Measurements from ENCODE around the gene MINDY4B.

MINDY4B gene

GRCh38 chr3:150844484-150844883 lies 60.8 kb downstream of the MINDY4B start:
- Mint-ChIP-seq H3K9me3 (no peaks in the 10 kb centered on the region), H3K36me3 (ENCODE audit: low read depth) (no peaks in the 10 kb centered on the region), H3K4me3 (no peak overlapping the region), H3K4me1 (ENCODE audit: low read depth) (no peaks in the 10 kb centered on the region), H3K27me3 (peaks cover 12% of the 10 kb centered on the region), H3K27ac (no peak overlapping the region)

GRCh38 chr3:150843241-150843640 lies 62.0 kb downstream of the MINDY4B start:
- H3K27ac Mint-ChIP-seq: no peak overlapping the region
- no peaks in the 10 kb centered on the region for H3K4me1 Mint-ChIP-seq (ENCODE audit: low read depth)
- no peak overlapping the region for H3K4me3 Mint-ChIP-seq
- peaks cover 12% of the 10 kb centered on the region for H3K27me3 Mint-ChIP-seq
- no peaks in the 10 kb centered on the region for H3K9me3 Mint-ChIP-seq
- no peaks in the 10 kb centered on the region for H3K36me3 Mint-ChIP-seq (ENCODE audit: low read depth)

GRCh38 chr3:150840802-150841515 lies 64.3 kb downstream of the MINDY4B start:
- no peaks in the 10 kb centered on the region for H3K9me3 Mint-ChIP-seq
- H3K27ac Mint-ChIP-seq: no peak overlapping the region
- H3K27me3 Mint-ChIP-seq: peaks cover 12% of the 10 kb centered on the region
- H3K36me3 Mint-ChIP-seq (ENCODE audit: low read depth): no peaks in the 10 kb centered on the region
- no peak overlapping the region for H3K4me3 Mint-ChIP-seq
- no peaks in the 10 kb centered on the region for H3K4me1 Mint-ChIP-seq (ENCODE audit: low read depth)

- H3K27me3 Mint-ChIP-seq: peaks cover 15% of the 10 kb centered on the region
- no peaks in the 10 kb centered on the region for H3K4me1 Mint-ChIP-seq (ENCODE audit: low read depth)
- H3K36me3 Mint-ChIP-seq (ENCODE audit: low read depth): no peaks in the 10 kb centered on the region
- no peak overlapping the region for H3K4me3 Mint-ChIP-seq
- peaks cover 1% of the 10 kb centered on the region for H3K9me3 Mint-ChIP-seq
- no peak overlapping the region for H3K27ac Mint-ChIP-seq
Measured at GRCh38 chr3:150830745-150831144, 74.5 kb downstream of the MINDY4B start.

DNA sequence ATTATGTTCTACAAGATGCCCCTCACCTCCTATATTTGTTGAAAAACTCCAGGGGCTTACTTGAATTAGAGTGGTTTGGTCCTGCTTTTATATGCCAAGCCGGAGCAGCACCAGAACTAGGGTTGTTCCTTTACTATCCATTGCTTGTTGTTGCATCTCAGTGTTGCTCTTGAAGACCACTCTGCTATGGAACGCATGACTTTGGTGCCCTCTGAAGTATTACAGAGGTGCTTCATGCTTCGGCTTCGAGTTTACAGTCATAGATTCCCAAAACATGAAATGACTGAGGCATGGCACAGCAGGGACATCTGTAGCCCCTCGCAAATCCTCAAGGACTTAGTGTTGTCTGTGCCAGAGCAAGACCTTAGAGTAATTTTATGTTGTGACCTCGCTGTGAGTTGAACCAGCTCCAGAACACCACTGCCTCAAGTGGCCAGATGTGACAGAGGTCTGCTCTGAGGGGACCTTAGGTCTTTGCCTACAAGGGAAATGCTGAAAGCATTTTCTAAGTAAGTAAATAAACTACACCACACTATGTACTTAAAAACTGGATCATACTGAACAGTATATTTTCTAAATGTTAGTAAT lies 75.1 kb downstream of the MINDY4B start:
- Mint-ChIP-seq H3K4me1 (ENCODE audit: low read depth) (no peaks in the 10 kb centered on the region), H3K9me3 (no peaks in the 10 kb centered on the region), H3K36me3 (ENCODE audit: low read depth) (no peaks in the 10 kb centered on the region), H3K27me3 (peaks cover 13% of the 10 kb centered on the region), H3K4me3 (no peak overlapping the region), H3K27ac (no peak overlapping the region)

DNA sequence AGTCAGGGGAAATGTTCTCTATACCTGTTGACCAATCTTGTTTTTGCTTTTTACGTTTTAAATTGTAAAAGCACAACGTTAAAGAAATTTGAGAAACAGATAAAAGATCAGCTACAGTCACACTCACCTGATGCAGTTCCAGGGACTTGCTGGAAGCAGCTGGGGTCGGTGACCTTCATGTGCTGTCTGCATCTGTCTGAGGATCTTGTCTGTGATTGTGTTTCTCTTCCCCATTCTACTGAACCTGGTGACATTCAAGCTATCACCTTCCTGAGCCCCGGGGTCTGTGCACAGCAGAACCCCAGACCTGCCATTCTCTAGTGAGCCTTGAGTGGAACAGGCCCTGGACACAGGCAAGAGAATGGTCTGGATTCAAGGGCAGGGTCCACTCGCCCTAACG lies 75.8 kb downstream of the MINDY4B start:
- Mint-ChIP-seq H3K9me3 (no peaks in the 10 kb centered on the region), H3K27me3 (peaks cover 13% of the 10 kb centered on the region), H3K36me3 (ENCODE audit: low read depth) (no peaks in the 10 kb centered on the region), H3K27ac (no peak overlapping the region), H3K4me3 (no peak overlapping the region), H3K4me1 (ENCODE audit: low read depth) (no peaks in the 10 kb centered on the region)

- H3K27ac Mint-ChIP-seq: no peak overlapping the region
- no peak overlapping the region for H3K4me3 Mint-ChIP-seq
- H3K36me3 Mint-ChIP-seq (ENCODE audit: low read depth): no peaks in the 10 kb centered on the region
- no peaks in the 10 kb centered on the region for H3K4me1 Mint-ChIP-seq (ENCODE audit: low read depth)
- peaks cover 13% of the 10 kb centered on the region for H3K27me3 Mint-ChIP-seq
- H3K9me3 Mint-ChIP-seq: no peaks in the 10 kb centered on the region
Measured at GRCh38 chr3:150828997-150829396, 76.2 kb downstream of the MINDY4B start.

DNA sequence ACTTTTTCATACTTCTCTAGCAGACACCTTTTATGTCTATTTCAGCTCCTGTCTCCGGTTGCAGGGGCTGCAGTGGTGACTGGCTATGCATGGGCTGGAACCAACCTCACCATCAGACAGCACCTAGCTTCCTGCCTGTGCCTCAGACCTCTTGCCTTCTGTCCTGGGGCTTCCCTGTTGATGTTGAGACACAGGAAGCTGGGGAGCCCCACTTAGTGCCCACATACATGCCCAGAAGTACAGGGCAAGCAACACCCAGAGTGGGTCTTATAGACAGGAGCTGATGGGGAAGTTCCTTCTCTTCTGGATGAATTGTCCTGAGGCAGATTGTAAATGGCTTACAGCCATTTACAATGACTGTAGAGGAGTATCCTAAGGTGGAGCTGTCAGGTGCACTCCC lies 77.0 kb downstream of the MINDY4B start:
- Mint-ChIP-seq H3K4me1 (ENCODE audit: low read depth) (no peaks in the 10 kb centered on the region), H3K27me3 (peaks cover 19% of the 10 kb centered on the region), H3K36me3 (ENCODE audit: low read depth) (no peaks in the 10 kb centered on the region), H3K4me3 (no peak overlapping the region), H3K27ac (no peak overlapping the region), H3K9me3 (no peaks in the 10 kb centered on the region)

GRCh38 chr3:150826466-150827282 lies 78.6 kb downstream of the MINDY4B start:
- Mint-ChIP-seq H3K9me3 (no peaks in the 10 kb centered on the region), H3K4me3 (no peak overlapping the region), H3K4me1 (ENCODE audit: low read depth) (no peaks in the 10 kb centered on the region), H3K27me3 (peaks cover 19% of the 10 kb centered on the region), H3K27ac (no peak overlapping the region), H3K36me3 (ENCODE audit: low read depth) (no peaks in the 10 kb centered on the region)

DNA sequence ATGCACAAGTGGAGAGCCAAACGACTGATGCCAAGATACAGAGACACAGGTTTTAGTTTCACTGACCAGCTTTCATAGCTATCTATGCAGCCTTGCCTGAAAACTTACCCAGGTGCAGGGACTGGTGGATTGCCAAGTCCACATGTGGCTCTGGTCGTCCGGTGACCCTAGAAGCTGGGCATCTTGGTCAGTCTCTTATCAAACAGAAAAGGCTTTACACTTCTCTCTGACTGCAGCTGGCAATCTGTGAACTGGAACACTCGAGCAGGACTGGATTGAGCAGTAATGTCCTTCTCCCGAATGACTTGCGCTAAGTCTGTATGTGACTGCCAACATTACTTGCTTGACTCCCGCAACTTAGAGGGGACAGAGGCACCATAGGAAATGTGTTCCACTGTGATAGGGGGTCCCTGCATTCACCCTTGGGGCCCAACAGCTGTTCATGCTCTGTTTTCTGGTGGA lies 79.3 kb downstream of the MINDY4B start:
- H3K36me3 Mint-ChIP-seq (ENCODE audit: low read depth): no peaks in the 10 kb centered on the region
- H3K4me1 Mint-ChIP-seq (ENCODE audit: low read depth): no peaks in the 10 kb centered on the region
- H3K27me3 Mint-ChIP-seq: peaks cover 19% of the 10 kb centered on the region
- no peak overlapping the region for H3K4me3 Mint-ChIP-seq
- H3K27ac Mint-ChIP-seq: no peak overlapping the region
- no peaks in the 10 kb centered on the region for H3K9me3 Mint-ChIP-seq

DNA sequence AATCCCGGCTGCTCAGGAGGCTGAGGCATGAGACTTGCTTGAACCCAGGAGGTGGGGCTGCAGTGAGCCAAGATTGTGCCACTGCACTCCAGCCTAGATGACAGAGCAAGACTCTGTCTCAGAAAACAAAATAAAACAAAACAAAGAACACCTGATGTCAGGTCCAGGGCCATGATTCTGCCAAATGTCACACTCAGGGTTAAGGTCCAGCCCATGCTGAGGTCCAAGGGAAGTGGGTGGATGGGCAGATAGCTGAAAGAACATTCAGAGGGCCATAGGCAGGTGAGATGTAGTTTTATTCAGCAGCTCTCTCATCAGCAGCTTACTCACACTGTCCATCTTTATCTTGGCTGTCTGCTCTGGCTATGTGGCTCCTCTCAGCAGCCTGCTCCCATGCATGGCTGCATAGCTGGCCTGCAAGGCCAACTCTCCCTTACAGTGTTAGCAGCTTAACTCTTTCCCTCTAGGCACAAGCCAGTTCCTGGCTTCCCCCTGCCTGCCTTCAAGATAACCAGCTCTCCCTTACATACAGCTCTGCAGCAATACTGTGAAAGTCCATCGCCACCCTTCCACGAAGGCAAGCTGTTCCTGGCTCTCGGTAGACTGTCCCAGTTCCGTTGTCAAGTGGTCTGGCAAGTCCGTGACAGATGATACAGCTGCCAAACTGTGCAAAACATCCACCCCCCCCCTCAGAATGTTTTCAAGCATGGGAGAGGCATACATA lies 79.9 kb downstream of the MINDY4B start:
- H3K4me1 Mint-ChIP-seq (ENCODE audit: low read depth): no peaks in the 10 kb centered on the region

DNA sequence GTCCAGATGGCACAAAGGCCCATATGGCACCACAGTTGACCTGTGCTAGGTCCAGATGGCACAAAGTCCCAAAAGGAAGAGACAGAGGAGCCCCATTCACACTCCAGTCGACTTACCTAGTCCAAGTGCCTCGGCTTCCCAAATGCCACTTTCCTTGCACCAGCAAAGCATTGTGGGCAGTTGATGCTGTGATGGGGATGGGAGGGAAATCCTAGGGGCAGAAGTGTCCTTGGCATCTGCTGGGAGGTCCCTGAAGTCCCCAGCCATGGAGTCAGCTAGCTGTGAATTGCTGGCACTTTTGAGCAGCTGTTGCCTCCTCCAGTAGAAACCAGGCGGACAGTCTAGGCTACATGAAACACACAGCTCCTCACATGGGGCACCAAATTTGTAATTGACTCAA lies 82.0 kb downstream of the MINDY4B start:
- no peak overlapping the region for H3K27ac Mint-ChIP-seq
- H3K36me3 Mint-ChIP-seq (ENCODE audit: low read depth): no peaks in the 10 kb centered on the region
- H3K27me3 Mint-ChIP-seq: peaks cover 23% of the 10 kb centered on the region
- H3K4me1 Mint-ChIP-seq (ENCODE audit: low read depth): no peaks in the 10 kb centered on the region
- H3K9me3 Mint-ChIP-seq: no peaks in the 10 kb centered on the region
- no peak overlapping the region for H3K4me3 Mint-ChIP-seq

More for the DNA sequence above, 79.9 kb downstream of the MINDY4B start:
- no peak overlapping the region for H3K4me3 Mint-ChIP-seq
- peaks cover 19% of the 10 kb centered on the region for H3K27me3 Mint-ChIP-seq
- H3K27ac Mint-ChIP-seq: no peak overlapping the region
- no peaks in the 10 kb centered on the region for H3K9me3 Mint-ChIP-seq
- H3K36me3 Mint-ChIP-seq (ENCODE audit: low read depth): no peaks in the 10 kb centered on the region

DNA sequence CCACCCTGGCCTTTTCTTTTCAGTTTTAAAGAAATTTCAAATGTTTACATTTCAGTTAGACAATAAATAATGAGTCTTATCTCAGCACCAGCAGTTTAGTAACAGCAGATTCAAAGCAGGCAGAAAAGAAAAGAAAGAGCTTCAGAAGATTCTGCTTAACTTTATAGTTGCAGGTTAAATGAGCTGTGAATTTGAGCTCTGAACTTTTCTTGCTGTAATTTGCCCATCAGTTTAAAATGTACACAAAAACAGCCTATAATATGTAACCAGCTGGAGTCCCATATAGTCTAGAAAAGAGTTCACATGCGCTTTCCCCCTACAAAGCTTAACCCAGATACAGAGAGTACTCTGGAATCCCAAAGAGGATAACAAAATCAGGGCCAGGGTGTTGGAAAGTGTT lies 82.6 kb downstream of the MINDY4B start:
- H3K9me3 Mint-ChIP-seq: no peaks in the 10 kb centered on the region
- H3K27ac Mint-ChIP-seq: no peak overlapping the region
- no peaks in the 10 kb centered on the region for H3K36me3 Mint-ChIP-seq (ENCODE audit: low read depth)
- H3K4me3 Mint-ChIP-seq: no peak overlapping the region
- no peaks in the 10 kb centered on the region for H3K4me1 Mint-ChIP-seq (ENCODE audit: low read depth)
- peaks cover 18% of the 10 kb centered on the region for H3K27me3 Mint-ChIP-seq

Data from stimulated activated naive CD8-positive, alpha-beta T cell treated with anti-CD3 and anti-CD28 coated beads, Interleukin-15, Interleukin-2, amounts not matched to agents 100 ng/mL and 50 ng/mL, for 24 hours (primary cell).